ENCODE results near the gene ARMH4.

Gene ARMH4

DNA sequence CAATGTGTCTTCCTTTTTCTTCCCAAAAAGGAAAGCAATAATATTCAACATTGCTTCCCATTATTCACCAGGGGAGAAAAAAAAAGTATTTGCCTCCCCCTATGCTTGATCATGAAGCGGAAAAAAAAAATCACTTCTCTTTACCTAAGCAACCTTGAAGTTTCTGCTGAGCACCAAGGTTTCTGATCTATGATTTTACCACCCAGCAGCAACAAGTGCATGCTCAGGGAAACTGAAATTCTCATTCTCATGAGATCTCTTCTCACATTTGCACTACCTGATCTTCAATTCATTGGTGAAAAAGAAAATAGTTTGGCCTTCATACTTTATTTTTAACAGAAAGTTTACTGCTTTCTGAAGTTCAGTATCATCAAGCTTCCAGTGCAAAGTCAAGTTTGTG, 125.8 kb downstream of the ARMH4 start:
- FAIRE-seq: no peak

DNA sequence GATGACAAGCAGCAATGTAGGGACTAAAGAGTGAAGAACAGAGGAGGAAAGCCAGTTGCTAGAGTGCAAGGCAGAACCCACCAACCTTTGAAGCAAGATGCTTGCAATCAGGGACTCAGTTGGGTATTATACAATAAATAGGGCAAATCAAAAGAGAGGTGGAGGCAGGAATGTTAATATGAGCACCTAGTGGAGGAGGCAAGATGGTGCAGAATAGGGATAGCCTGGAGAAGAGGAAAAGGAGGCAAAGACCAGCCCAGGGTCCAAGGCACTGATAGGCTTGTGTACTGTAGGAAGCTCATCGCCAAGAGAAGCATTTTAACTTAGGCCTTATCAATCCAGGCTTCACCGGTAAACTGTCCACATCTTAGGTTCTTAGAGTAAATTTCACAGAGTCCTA, 137.2 kb downstream of the ARMH4 start:
- FAIRE-seq: no peak

DNA sequence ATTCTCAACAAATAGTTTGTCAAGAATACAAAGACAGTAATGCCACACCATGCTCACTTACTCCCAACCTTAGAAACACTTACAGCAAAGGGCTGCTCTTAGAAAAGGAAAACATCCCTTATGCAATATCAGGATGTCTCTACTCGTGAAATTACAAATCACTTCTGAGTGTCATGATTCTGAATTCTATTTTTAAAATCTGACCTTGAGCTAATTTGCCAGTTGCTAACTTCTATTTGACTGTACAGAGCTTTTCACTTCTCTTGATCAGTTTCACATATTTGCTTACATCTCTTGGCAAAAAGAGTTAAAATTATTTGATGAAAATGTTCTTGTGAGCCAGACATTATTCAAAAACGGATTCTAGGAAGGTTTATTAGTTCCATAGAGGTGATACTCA, 149.4 kb downstream of the ARMH4 start:
- FAIRE-seq: no peak

DNA sequence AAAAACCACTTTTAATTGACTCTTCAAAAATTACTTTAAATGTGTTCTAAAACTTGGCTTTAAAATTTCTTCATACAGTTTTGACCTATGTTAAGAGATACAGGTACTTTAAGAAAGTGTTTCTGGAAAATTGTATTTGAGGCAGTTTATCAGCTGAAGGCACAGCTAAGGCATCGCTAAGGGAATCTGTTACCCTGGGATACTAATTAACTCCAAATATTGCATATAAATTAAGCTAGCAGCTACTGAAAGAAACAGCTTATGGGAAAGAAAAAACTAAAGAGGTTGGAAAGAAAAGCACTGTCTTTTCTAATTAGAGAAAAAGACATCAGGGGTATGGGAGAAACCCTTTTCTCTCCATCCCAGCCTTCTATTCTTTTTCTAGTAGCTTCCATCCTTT, 152.0 kb downstream of the ARMH4 start:
- FAIRE-seq: no peak

DNA sequence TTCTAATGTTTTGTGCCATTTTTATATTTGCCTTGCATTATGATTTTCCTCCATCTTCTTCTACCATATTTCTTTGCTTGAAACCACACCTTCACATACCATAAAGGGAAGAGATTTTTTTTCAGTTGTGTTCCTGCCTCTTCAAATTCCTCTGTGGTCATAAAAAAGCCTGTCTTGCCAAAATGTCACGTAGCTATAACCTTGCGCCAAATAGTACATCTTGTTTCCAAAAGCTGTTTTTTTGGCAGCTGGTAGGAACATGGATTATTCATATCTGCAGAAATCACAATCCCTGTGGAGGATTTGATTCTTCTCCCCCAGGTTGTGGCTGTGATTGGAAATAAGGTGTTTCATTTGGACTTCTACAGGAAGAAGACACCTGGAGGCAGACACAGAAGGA, 152.5 kb downstream of the ARMH4 start:
- no peak for FAIRE-seq

DNA sequence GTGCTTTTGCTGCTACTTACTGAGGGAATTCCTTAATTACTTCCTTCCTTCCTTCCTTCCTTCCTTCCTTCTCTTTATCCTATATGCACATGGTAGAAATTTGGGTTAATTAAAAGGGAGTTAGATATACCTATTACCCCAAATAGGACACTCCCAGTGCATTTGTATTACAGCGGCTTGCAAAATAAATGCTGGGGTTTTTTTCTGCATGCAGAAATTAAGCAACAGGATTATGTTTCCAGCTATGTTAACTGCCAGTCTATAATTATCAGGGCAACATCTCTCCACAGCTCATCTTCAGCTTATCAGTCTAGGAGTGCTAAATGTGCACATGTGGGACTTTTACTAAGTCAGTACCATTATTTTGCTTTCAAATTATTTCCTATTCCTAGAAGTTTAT, 153.2 kb downstream of the ARMH4 start:
- FAIRE-seq: no peak

DNA sequence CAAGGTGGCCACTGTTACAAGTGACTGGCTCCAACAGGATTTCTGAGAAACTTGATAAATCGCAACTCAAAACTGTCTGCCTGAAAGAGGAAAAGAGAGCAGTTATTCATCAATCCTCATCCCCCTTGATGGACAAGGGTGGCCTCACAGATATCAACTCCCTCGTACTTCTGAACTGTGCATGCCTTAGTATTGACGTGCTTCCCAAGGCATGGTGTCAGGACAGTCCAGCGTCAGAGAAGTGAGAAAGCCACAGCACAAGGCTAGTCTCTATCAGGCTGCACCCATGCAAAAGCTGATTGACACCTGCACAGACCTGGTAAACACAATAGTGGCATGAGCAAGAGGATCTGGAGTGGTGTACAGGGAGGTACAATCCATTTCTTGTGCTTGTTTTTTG, 160.7 kb downstream of the ARMH4 start:
- no peak for FAIRE-seq

DNA sequence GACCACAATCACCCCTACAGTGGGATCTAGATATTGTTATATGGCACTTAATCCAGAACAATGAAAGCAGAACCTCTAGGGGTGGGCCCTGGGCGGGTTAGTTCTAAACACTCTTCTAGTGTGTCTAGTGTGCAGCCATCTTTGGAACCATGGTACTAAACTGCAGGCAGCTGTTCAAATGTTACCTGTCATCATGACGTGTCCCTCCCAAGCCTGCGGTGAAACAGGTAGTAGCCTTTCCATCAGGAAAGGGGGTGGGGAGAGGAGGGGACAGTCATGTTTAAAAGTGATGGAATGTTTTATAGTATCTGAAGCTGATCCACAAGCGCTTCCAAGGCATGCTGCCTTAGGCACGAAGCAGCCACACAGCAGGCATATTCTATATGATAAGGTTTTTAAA, 163.6 kb downstream of the ARMH4 start:
- FAIRE-seq: no peak

DNA sequence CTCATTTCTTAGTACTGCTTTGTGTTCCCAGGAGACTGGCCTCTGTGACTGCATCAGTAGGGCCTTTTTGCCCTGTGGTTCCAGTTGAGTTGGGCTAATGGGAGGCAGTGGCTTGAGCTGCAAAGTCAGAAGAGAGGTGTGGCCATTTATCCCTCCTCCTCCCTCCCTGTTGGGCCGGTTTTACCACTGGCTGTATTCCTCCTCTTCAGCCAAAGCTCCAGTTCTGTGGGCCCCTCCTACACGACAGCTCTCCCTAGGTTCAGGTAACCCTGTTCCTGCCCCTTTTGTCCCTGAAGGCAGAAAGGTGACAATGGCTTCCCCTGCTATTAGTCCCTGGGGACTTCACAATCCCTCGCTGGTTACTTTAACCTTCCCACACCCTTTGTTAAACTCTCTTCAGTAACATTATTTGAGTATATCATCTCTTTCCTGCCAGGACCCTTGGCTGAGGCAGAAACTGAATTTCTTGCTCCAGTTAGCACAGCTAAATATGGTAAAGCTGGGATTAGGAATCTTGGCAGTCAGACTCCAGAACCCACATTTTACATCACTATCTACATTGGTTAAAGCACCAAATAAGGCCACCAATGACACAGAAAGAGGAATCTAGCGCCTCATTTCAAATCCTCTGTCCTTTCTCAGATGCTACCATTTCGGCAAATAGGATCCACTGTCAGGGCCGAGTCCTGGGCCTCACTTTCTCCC, 164.3 kb downstream of the ARMH4 start:
- no peak for FAIRE-seq

DNA sequence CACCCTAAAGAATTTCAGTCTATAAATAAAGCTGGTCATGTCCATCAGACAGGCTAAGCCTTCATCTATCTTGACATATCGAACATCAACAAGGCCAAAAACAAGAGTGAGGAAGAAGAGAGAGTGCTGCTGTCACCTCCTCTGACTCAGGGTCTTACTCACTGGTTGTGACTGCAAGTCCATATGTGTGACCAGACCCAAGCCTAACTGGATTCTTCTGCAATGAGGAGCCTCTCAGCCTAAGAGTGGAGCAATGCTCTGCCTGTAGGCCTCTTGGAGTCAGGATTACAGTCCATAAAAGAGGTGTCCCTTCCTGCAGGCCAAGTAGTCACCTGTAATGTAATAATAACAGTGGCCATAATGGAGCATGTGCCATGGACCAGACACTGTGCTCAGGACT, 165.0 kb downstream of the ARMH4 start:
- FAIRE-seq: no peak

DNA sequence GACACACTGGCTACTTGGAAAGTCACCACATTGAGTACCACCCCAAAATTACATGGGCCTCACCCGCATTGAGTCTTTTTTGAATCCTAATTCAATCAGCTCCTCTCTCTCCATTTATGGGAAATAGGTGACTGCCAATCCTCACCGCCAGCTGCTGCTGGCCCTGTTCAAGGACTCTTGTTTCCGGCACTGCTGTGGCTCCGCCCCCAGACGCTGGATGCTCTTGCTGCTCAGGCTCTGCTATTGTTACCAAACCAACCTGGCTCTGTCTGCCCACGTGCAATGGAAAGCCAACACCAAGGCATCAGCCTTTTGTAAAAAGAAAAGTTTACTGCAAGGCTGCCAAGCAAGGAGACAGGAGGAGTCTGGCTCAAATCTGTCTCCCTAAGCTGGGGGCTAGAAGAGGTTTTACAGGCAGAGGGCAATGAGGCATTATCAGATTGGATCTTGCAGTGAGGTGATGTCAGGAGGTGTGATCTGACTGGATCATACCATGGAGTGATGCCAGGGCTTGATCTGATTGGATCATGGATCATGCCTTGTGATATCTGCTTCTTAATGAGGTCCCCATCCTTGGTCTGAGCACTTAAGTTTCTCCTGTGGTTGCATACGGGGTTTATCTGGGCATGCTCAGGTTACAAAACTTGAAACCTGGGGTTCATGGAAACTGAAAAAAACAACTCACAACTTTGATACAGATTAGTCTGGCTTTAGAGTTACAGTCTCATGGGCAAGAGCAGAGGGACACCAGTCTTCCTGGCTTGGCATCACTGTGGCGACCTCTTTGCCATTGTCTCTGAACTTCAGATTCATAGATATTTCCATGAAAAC, 169.0 kb downstream of the ARMH4 start:
- FAIRE-seq: no peak

DNA sequence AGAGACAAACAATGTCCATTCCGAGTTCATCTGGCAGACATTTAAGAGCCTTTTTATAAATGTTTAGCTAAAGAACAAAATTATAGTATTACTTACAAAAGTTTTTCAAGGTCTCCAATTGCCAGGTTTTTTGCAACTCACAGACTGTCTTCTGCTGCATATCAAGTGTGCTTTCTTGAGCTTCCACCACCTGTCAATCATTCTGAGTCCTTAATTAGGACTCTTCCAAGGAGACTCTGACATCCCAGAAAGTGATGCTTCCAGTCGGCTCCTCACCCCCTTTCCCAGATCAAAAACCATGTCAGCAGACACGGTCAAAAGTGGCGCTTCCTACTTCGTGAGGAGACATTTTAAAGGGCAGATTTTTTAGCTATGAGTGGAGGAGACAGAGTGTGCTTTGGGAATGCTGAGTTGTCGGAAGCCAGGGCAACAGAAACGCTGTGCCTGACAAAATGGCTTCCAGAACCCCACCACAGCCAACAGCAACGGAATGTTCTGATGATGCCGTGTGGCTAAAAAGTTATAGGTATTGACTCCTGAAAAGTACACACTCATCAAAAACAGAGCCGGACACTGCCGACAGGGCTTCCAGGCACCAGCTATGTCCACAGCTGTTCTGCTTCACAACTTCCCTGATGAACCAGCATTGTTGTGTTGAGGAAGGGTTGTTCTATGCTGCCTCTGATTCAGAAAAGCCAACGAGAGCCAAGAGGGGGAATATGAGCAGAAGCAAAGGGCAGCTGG, 170.0 kb downstream of the ARMH4 start:
- FAIRE-seq: no peak

DNA sequence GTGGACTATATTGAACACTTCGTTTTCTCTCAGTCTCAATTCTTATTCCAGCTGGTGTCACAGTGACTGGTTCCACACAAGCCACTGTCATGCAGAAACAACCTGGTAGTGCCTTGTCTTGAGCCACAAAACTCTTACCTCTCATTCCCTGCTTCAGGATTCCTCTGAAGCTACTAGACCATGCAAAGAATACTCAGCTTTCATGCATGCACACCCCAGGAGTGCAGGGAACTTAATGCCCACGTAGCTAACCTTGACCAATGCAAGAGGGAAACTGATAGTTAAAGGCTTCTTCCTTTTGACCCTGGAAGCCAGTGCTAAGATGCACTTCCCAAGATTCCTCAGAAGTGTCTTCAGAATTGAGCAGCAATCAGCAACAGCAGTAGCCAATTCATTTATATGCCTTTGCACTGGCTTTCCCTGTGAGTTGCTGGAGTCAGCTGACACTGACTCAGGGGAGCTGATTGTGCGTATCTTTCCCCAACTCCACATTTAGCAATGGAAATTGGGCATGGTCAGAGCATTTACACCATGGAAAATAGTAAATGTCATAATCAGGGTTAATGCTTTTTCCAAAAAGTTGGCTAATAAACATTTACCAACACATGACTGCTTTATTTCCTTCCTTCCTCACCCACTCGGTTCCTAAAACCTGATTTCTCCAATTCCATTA, 172.5 kb downstream of the ARMH4 start:
- no peak for FAIRE-seq

DNA sequence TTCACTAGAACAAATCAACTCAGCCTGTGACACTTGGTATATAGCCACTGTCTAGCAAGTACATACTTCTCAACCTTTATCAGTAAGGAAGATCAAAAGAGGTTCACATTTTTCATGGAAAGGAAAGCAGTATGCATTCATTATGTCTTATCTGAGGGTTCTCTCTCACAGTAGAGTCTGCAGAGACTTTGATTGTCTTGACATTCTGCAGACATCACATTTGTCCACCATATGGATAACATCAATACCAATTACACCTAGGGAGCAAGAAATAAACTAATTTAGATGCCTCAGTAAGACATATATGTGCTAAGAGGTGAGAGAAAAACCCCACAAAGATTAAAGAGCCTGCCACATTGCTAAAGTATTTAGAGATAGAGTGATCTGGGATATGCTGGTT, 175.3 kb downstream of the ARMH4 start:
- FAIRE-seq: no peak

DNA sequence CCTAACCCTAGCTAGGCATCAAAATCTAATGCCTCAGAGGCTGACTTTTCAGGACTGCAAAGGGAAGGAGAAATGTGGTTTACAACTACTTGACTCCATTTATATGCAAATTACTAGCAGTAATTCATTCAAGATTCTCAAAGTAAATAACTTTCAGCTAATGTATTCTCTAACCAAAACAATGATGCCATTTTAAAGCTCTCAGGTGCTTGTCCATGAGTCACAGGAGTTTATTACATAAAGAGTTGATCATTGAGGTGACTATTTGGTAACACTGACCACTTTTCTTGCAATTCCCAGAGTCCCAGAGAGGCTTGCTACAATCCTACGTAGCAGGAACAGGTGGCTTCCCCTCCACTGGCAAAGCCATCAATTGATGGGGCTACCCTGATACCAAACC, 177.1 kb downstream of the ARMH4 start:
- no peak for FAIRE-seq

DNA sequence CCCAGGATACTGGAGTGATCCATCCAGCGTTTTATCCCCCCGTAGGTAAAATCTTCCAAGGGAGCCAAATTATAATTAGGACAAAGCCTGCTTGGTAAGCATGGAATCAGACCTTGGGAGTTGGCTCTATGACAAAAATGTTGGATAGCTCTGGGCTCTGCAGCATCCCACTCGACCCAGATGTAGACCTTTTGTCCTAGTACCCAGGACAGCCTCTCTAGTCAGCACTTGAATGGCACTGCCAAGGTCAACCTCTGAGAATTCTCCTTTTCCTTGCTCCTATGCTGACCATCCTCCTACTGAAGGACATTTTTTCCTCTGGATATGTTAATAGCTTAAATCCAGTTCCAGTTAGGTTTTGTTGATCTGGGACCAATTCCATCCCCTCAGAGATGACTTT, 181.4 kb downstream of the ARMH4 start:
- no peak for FAIRE-seq

DNA sequence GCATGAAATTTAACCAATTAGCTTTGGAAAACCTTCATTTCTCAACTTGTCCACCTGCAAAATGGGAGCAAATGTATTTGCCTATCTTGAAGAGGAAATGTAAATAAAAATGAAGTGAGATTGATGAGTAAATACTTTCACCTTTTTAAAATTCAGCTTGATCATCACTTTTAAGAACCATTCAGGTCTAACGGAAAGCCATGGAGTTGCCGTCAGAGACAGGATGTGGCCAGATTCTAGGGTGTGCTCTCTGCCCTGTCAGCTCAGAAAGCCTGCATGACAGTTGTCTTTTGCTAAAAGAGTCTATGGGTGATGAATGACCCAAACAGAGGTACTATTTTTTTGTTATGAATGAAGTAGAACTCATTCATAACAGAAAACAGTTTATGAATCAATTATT, 181.8 kb downstream of the ARMH4 start:
- no peak for FAIRE-seq

DNA sequence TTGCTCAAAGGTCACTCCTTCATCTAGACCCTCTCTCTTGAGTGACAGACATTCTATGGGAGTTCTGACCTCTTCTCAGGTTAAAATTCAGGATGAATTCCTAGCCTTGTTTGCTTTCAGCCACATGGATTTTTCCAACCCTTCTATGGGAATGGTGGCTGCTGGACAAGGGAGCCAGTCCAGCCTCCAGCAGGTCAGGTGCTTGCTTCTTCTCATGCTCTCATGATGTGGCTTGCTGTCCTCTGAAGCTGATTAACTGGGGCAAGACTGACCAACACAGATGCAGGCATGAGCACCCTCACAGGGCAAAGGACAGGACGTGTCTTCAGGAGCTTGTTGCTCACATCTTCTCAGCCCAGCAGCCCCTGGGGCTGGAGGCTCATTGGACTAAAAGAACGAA, 188.9 kb downstream of the ARMH4 start:
- FAIRE-seq: no peak

DNA sequence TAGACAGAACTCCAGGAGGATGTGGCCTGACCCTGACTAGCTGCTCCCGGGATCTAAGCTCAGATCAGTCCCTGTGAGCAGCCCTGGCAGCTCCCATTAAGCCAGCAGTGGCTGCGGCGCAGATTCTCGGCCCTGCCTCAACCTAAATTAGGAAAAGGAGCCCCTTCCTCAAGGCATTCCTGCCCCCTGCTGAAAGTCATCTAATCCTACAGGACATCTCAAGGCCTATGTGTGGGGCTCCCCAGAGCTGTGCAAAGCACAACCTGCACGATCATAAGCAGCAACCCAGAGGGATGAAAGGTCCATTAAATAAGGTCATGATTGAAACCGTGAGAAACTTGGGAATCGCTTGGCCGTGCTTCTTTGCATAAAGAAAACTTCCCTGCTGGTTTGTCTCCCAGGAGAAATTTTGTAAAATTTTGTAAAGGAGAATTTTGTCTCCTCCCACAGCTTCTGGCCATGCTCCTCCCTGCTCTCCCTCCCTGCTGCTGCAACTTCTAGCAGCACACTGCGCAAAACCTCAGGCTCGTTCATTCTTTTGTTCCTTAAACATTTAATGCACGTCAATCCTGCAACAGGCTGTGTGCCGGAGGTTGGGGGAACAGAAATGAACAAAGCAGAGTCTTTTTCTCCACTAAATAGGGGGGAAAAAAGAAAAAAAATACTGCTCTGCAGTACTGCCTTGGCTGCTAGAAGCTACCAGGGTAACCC, 189.5 kb downstream of the ARMH4 start:
- FAIRE-seq: no peak

DNA sequence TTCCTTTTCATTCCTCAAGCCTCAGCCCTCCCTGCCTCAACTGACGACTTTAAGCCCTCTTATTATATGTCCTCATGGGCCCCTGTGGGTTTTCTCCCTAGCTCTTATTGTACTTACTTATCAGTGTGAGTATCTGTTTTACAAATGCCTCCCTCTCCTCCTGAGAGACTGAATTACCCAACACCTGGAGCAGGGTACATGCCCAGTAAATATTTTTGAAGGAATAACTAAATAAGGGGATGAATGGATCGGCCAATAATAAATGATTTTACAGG, 190.3 kb downstream of the ARMH4 start:
- no peak for FAIRE-seq

DNA sequence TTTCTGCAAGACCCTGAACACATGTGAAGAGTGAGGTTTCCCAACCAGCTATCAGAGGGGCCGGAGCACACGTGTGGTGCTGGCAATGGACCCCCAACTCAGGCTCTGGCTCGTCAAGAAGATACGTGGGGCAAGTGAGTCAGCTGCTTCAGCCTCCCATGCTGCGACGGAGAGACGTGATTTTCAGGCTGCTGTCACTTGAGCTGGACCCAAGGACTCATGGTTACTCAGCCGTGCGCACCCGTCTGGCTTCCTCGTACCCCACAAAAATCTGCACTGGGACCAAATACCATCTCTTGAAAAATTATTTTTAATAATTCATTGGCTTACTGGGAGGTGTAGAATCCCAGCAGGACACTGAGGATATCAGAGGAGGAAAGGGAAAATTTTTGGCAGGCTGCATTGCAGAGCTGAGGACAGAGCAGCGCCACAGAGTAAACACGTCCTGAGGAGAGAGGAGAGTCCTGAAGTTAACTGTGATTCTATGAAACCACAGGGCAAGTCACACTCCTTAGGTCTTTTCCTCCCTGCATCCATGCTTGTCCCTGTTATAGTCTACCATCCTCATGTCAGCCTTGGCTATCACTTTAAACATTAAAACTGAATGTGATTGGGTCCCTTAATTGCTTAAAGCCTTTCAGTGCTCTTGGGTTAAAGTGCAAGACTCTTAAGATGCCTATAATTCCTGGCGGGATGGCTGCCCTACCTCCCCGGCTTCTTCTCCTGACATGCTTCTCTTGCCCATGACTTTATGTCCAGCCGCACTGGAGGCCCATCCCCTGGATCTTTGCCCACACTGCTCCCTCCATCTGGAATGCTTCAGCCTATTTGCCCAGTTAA, 190.8 kb downstream of the ARMH4 start:
- FAIRE-seq: no peak

DNA sequence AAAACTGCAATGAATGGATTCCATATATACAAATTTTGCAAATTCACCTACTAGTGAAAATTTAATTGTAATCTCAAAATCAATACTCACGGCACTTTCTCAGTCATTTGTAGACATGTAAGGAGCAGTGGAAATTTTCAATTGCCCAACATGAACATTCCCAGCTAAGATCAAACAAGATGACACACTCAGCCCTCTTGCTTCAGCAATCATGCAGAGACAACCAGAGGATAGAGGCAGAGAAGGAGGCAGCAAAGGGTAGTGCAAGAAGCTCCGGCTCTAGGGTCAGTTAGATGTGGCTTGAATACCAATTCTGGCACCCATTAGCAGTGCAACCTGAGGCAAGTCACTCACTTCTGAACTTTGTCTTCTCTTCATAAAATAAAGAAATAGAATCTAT, 194.6 kb downstream of the ARMH4 start:
- no peak for FAIRE-seq
